Activated CD4-positive, alpha-beta T cell treated with anti-CD3 and anti-CD28 coated beads, Interleukin-2, amount 10 ng/mL, durations not matched to agents 7 days and 5 days (primary cell): ENCODE measurements around the gene MED13L. TPM values are rescaled to one million over a fixed set of nuclear protein-coding genes. Genes with fewer than 3 reads are reported as not detected.
"Not testable (repeated sequence)": the region's sequence is repeated elsewhere in the genome, so short reads cannot be mapped to it uniquely, and the experiment has no call there.

Source experiments
- CTCF ChIA-PET: fragments of 350-600 bp; sonication (Branson Sonifier 250); formaldehyde crosslinking; loops from one replicate; lab custom pipeline; 2021; ENCODE audit warnings: antibody characterized with exemption; lab: Charles Lee
- POLR2A ChIA-PET: fragments of 350-600 bp; sonication (Branson Sonifier 250); formaldehyde crosslinking; loops from one replicate; lab custom pipeline; 2021; ENCODE audit warnings: antibody characterized with exemption; lab: Charles Lee
- DNase-seq: peaks from one replicate; pipeline ENCODE4 v3.0.0-alpha.2; 2020
- H3K27ac Mint-ChIP-seq: one replicate; pipeline ENCODE4 v1.8.0; 2021; ENCODE audit warnings: mild to moderate bottlenecking, moderate library complexity, mixed read lengths
- H3K27me3 Mint-ChIP-seq: one replicate; pipeline ENCODE4 v1.8.0; 2021; ENCODE audit warnings: mixed read lengths
- H3K36me3 Mint-ChIP-seq: one replicate; pipeline ENCODE4 v1.8.0; 2021; ENCODE audit warnings: low read depth, mixed read lengths
- H3K4me1 Mint-ChIP-seq: one replicate; pipeline ENCODE4 v1.8.0; 2021; ENCODE audit warnings: mixed read lengths
- H3K4me3 Mint-ChIP-seq: one replicate; pipeline ENCODE4 v1.8.0; 2021; ENCODE audit warnings: mild to moderate bottlenecking, moderate library complexity, mixed read lengths
- H3K9me3 Mint-ChIP-seq: one replicate; pipeline ENCODE4 v1.8.0; 2021; ENCODE audit warnings: mixed read lengths
- total RNA-seq, 2 experiments: library from RNA; stranded (reverse); gene quantifications; one replicate each; pipeline ENCODE4 v1.2.3, GENCODE V29; 2021

Gene MED13L
- total RNA-seq, 2 experiments from 2014 or later = 97.1 to 99.7 TPM

GRCh38 chr12:116135209-116135930 lies 142.1 kb downstream of the MED13L start:
- Mint-ChIP-seq H3K27ac (peak overlapping the region; percentile 21), H3K9me3 (no peaks in the 10 kb centered on the region), H3K4me1 (peaks cover 67% of the 10 kb centered on the region), H3K36me3 (no peaks in the 10 kb centered on the region), H3K27me3 (no peaks in the 10 kb centered on the region), H3K4me3 (no peak overlapping the region)
- CTCF ChIA-PET = interaction anchor here (0.6 kb wide), 2 partner anchors 9 to 135 kb away, joined by 3 read pairs; no protein-coding TSS in a partner anchor
- POLR2A ChIA-PET = no interaction called here
- no peak for DNase-seq

- H3K4me1 Mint-ChIP-seq = peaks cover 66% of the 10 kb centered on the region
- H3K36me3 Mint-ChIP-seq = no peaks in the 10 kb centered on the region
- POLR2A ChIA-PET = interaction anchor here (1.0 kb wide), 1 partner anchor 10 kb away, joined by 3 read pairs; no protein-coding TSS in a partner anchor
- no peaks in the 10 kb centered on the region for H3K9me3 Mint-ChIP-seq
- CTCF ChIA-PET = interaction anchor here (1.0 to 1.3 kb wide), 3 partner anchors 9 to 31 kb away, joined by 3 to 4 read pairs (median 4); no protein-coding TSS in a partner anchor
- DNase-seq = no peak
- no peak overlapping the region for H3K4me3 Mint-ChIP-seq
- H3K27ac Mint-ChIP-seq = peak overlapping the region; percentile 10
- no peaks in the 10 kb centered on the region for H3K27me3 Mint-ChIP-seq
Measured at GRCh38 chr12:116133636-116134214, 143.8 kb downstream of the MED13L start.

GRCh38 chr12:116133149-116133548 lies 144.3 kb downstream of the MED13L start:
- ChIA-PET POLR2A (interaction anchor here (1.0 kb wide), 1 partner anchor 10 kb away, joined by 3 read pairs; no protein-coding TSS in a partner anchor), CTCF (interaction anchor here (1.0 to 1.3 kb wide), 3 partner anchors 10 to 30 kb away, joined by 3 to 4 read pairs (median 4); no protein-coding TSS in a partner anchor)
- Mint-ChIP-seq H3K36me3 (no peaks in the 10 kb centered on the region), H3K4me3 (no peak overlapping the region), H3K27me3 (no peaks in the 10 kb centered on the region), H3K4me1 (peaks cover 60% of the 10 kb centered on the region), H3K27ac (peak overlapping the region; percentile 10), H3K9me3 (no peaks in the 10 kb centered on the region)
- DNase-seq = no peak

GRCh38 chr12:116131987-116132386 lies 145.5 kb downstream of the MED13L start:
- not testable (repeated sequence) for H3K9me3 Mint-ChIP-seq

GRCh38 chr12:116131176-116131575 lies 146.3 kb downstream of the MED13L start:
- Mint-ChIP-seq H3K4me3 (no peak overlapping the region), H3K36me3 (no peaks in the 10 kb centered on the region), H3K4me1 (peaks cover 51% of the 10 kb centered on the region), H3K27ac (no peak overlapping the region), H3K9me3 (no peaks in the 10 kb centered on the region), H3K27me3 (no peaks in the 10 kb centered on the region)
- DNase-seq = no peak
- POLR2A ChIA-PET = no interaction called here
- CTCF ChIA-PET = interaction anchor here (1.3 to 2.0 kb wide), 2 partner anchors 15 to 63 kb away, joined by 3 to 6 read pairs; no protein-coding TSS in a partner anchor

More at GRCh38 chr12:116131987-116132386, 145.5 kb downstream of the MED13L start:
- POLR2A ChIA-PET, H3K36me3 Mint-ChIP-seq, H3K27ac Mint-ChIP-seq, H3K27me3 Mint-ChIP-seq, H3K4me3 Mint-ChIP-seq, DNase-seq: not testable (repeated sequence)
- CTCF ChIA-PET = interaction anchor here (2.0 kb wide), 1 partner anchor 62 kb away, joined by 6 read pairs; no protein-coding TSS in a partner anchor
- H3K4me1 Mint-ChIP-seq = peaks cover 57% of the 10 kb centered on the region

- H3K4me1 Mint-ChIP-seq = peaks cover 48% of the 10 kb centered on the region
- no peak for DNase-seq
- H3K36me3 Mint-ChIP-seq = peaks cover 1% of the 10 kb centered on the region
- ChIA-PET POLR2A (interaction anchor here (0.6 kb wide), 1 partner anchor 69 kb away, joined by 3 read pairs; no protein-coding TSS in a partner anchor), CTCF (interaction anchor here (0.7 to 2.0 kb wide), 3 partner anchors 11 to 64 kb away, joined by 3 to 6 read pairs (median 4); no protein-coding TSS in a partner anchor)
- no peaks in the 10 kb centered on the region for H3K9me3 Mint-ChIP-seq
- no peaks in the 10 kb centered on the region for H3K27me3 Mint-ChIP-seq
- no peak overlapping the region for H3K27ac Mint-ChIP-seq
- H3K4me3 Mint-ChIP-seq = no peak overlapping the region
Measured at GRCh38 chr12:116130431-116130830, 147.1 kb downstream of the MED13L start.

GRCh38 chr12:116128779-116129178 lies 148.7 kb downstream of the MED13L start:
- Mint-ChIP-seq H3K9me3 (no peaks in the 10 kb centered on the region), H3K36me3 (peaks cover 3% of the 10 kb centered on the region), H3K4me1 (peaks cover 47% of the 10 kb centered on the region), H3K27ac (no peak overlapping the region), H3K4me3 (no peak overlapping the region), H3K27me3 (no peaks in the 10 kb centered on the region)
- no peak for DNase-seq
- ChIA-PET CTCF (interaction anchor here (1.1 to 1.2 kb wide), 2 partner anchors 10 to 13 kb away, joined by 3 read pairs; no protein-coding TSS in a partner anchor), POLR2A (no interaction called here)

- Mint-ChIP-seq H3K27me3 (no peaks in the 10 kb centered on the region), H3K36me3 (peaks cover 3% of the 10 kb centered on the region), H3K27ac (no peak overlapping the region), H3K9me3 (no peaks in the 10 kb centered on the region), H3K4me3 (no peak overlapping the region), H3K4me1 (peaks cover 46% of the 10 kb centered on the region)
- ChIA-PET POLR2A (no interaction called here), CTCF (interaction anchor here (0.6 to 1.1 kb wide), 4 partner anchors 9 to 65 kb away, joined by 3 to 4 read pairs (median 3); no protein-coding TSS in a partner anchor)
- DNase-seq = no peak
Measured at GRCh38 chr12:116127859-116128258, 149.6 kb downstream of the MED13L start.

- Mint-ChIP-seq H3K27me3 (no peaks in the 10 kb centered on the region), H3K27ac (no peak overlapping the region), H3K4me1 (peaks cover 53% of the 10 kb centered on the region), H3K4me3 (no peak overlapping the region), H3K36me3 (peaks cover 3% of the 10 kb centered on the region), H3K9me3 (no peaks in the 10 kb centered on the region)
- ChIA-PET CTCF (no interaction called here), POLR2A (no interaction called here)
- no peak for DNase-seq
Measured at GRCh38 chr12:116126610-116127009, 150.9 kb downstream of the MED13L start.

GRCh38 chr12:116125956-116126566 lies 151.4 kb downstream of the MED13L start:
- DNase-seq = no peak
- peaks cover 3% of the 10 kb centered on the region for H3K36me3 Mint-ChIP-seq
- H3K4me1 Mint-ChIP-seq = peaks cover 54% of the 10 kb centered on the region
- POLR2A ChIA-PET = no interaction called here
- no peaks in the 10 kb centered on the region for H3K9me3 Mint-ChIP-seq
- no peaks in the 10 kb centered on the region for H3K27me3 Mint-ChIP-seq
- CTCF ChIA-PET = no interaction called here
- no peak overlapping the region for H3K27ac Mint-ChIP-seq
- H3K4me3 Mint-ChIP-seq = no peak overlapping the region

GRCh38 chr12:116125084-116125483 lies 152.4 kb downstream of the MED13L start:
- CTCF ChIA-PET = no interaction called here
- DNase-seq = no peak

GRCh38 chr12:116123451-116124258 lies 153.8 kb downstream of the MED13L start:
- CTCF ChIA-PET = interaction anchor here (0.5 to 1.2 kb wide), 3 partner anchors 24 to 33 kb away, joined by 3 to 4 read pairs (median 3); no protein-coding TSS in a partner anchor
- no peak overlapping the region for H3K27ac Mint-ChIP-seq
- H3K4me3 Mint-ChIP-seq = no peak overlapping the region
- peaks cover 51% of the 10 kb centered on the region for H3K4me1 Mint-ChIP-seq
- DNase-seq = no peak
- POLR2A ChIA-PET = interaction anchor here (1.0 kb wide), 1 partner anchor 10 kb away, joined by 3 read pairs; no protein-coding TSS in a partner anchor
- no peaks in the 10 kb centered on the region for H3K9me3 Mint-ChIP-seq
- peaks cover 3% of the 10 kb centered on the region for H3K36me3 Mint-ChIP-seq
- H3K27me3 Mint-ChIP-seq = no peaks in the 10 kb centered on the region

More at GRCh38 chr12:116125084-116125483, 152.4 kb downstream of the MED13L start:
- no peaks in the 10 kb centered on the region for H3K9me3 Mint-ChIP-seq
- H3K4me3 Mint-ChIP-seq = no peak overlapping the region
- H3K27ac Mint-ChIP-seq = no peak overlapping the region
- POLR2A ChIA-PET = no interaction called here
- H3K4me1 Mint-ChIP-seq = peaks cover 53% of the 10 kb centered on the region
- H3K36me3 Mint-ChIP-seq = peaks cover 3% of the 10 kb centered on the region
- no peaks in the 10 kb centered on the region for H3K27me3 Mint-ChIP-seq
